Stomach (tissue), 9 donors: Measurements from ENCODE around the gene DCST2. TPM values are rescaled to one million over a fixed set of nuclear protein-coding genes. Genes with fewer than 3 reads are reported as not detected.

Source experiments
- DNase-seq, 2 donors: peaks; one replicate each; pipeline versions ENCODE4 v3.0.0 to v3.0.0-alpha.2; 2013 to 2019
- H3K27ac ChIP-seq, 5 donors: fragments of 200-600 bp in 4 of 5; sonication (generic) in 4 of 5; one replicate each; pipeline ENCODE4 v1.5.1; 2013 to 2019; ENCODE audit warnings: mild to moderate bottlenecking in 1 of 5, moderate library complexity in 1 of 5
- H3K27me3 ChIP-seq, 3 donors: fragments of 200-600 bp; sonication (generic); one replicate each; pipeline ENCODE4 v1.5.1; 2017 to 2019; ENCODE audit warnings: mixed run types in 1 of 3
- H3K36me3 ChIP-seq, 4 donors: fragments of 200-600 bp; sonication (generic); 1 replicate in 3 of 4; 2 replicates in 1 of 4; pipeline ENCODE4 v1.5.1; 2016 to 2019
- H3K4me1 ChIP-seq, 4 donors: fragments of 200-600 bp; sonication (generic); one replicate each; pipeline ENCODE4 v1.5.1; 2016 to 2019
- H3K4me3 ChIP-seq, 4 donors: fragments of 200-600 bp; sonication (generic) in 3 of 4; one replicate each; pipeline ENCODE4 v1.5.1; 2016 to 2019; ENCODE audit warnings: mild to moderate bottlenecking in 1 of 4
- H3K9me3 ChIP-seq, 4 donors: fragments of 200-600 bp; sonication (generic); one replicate each; pipeline ENCODE4 v1.5.1; 2016 to 2019
- CTCF ChIP-seq, 7 experiments: fragments of 450-650 bp in 4 of 7; fragments of 200-600 bp in 3 of 7; sonication (generic) in 3 of 7; IDR thresholded peaks; one replicate each; pipeline ENCODE4 v1.5.1; 2016 to 2019; ENCODE audit warnings: antibody characterized with exemption in 7 of 7, control low read depth in 2 of 7, mild to moderate bottlenecking in 1 of 7
- EP300 ChIP-seq: sonication (generic); formaldehyde crosslinking; IDR thresholded peaks from one replicate; pipeline ENCODE4 v1.6.1; 2017; ENCODE audit warnings: antibody characterized with exemption
- POLR2A ChIP-seq, 4 donors: fragments of 450-650 bp; IDR thresholded peaks; one replicate each; pipeline ENCODE4 v1.6.1; 2016; ENCODE audit warnings: antibody characterized with exemption in 4 of 4, control low read depth in 2 of 4, mild to moderate bottlenecking in 1 of 4, moderate library complexity in 1 of 4
- POLR2AphosphoS5 ChIP-seq, 3 donors: sonication (generic); formaldehyde crosslinking; IDR thresholded peaks; one replicate each; pipeline ENCODE4 v1.6.1; 2016; ENCODE audit warnings: antibody characterized with exemption in 3 of 3
- WGBS, 5 donors: extraction: QIAGEN DNeasy Blood & Tissue Kit in 3 of 5; methylation state at CpG; one replicate each; pipeline versions ENCODE4 v1.1.5 to v1.1.7; 2013 to 2018; 5-methylcytosine and 5-hydroxymethylcytosine counted together
- intact Hi-C: fragments of 100-400 bp; cut with DNase I; formaldehyde crosslinking; loops from one replicate; pipeline ENCODE4 v1.15.1; 2023; ENCODE audit warnings: low total_unique reads
- polyA plus RNA-seq, 3 donors: library from polyadenylated mRNA; stranded (reverse); fragments of 200-250 nt; gene quantifications; one replicate each; pipeline ENCODE4 v1.2.3, GENCODE V29; 2013
- total RNA-seq, 5 donors: library from RNA; depleted of rRNA; stranded (reverse); fragments of >200 nt; gene quantifications; one replicate each; pipeline versions ENCODE4 v1.1.0 to v1.2.3, GENCODE V29; 2014 to 2016
- donor health status: healthy with polysubstance abuse.
- donor health status: Bipolar disorder and iron deficiency.
- donor health status: healthy.

The DCST2 gene
- total and polyA plus RNA-seq, 8 donors: 1.6 to 158 (median 6.4) TPM; not detected in 4

DNA sequence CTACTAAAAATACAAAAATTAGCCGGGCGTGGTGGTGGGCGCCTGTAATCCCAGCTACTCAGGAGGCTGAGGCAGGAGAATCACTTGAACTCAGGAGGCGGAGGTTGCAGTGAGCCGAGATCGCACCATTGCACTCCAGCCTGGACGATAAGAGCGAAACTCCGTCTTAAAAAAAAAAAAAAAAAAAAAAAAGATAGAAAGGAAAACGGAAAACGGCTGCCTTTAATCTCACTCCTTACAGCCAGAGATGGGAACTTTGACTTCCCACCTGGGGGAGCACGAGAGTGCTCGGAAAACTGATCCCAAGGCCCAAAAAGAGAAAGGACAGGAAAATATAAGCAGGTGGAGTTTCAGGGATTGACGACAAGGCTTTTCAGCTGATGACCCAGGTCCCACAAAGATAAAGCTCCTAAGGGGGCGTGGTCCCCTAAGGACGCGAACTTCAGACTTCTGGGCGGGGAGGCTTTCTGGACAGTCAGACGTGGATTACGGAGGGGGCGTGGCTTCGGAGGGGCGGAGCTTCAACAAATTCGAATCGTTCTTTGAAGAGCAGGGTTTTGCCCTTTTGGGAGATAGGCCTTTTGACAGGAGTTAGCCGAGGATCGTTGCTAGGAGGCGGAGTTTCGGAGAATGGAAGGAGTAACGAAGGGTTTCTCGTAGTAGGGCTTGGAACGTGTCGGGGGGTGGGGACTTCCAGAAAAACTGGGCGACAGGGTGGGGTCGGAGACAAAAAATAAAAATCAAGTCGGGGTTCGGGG is 60.1 kb downstream of the DCST2 start:
- intact Hi-C loops: no loop called here
- DNase-seq: peak; percentile 98
- H3K4me1 ChIP-seq: peaks cover 50 to 65% (median 56%) of the 10 kb centered on the region in 4 donors
- H3K4me3 ChIP-seq: peak overlapping the region; percentile 64 to 70 (median 68)
- peaks cover 0 to 20% (median 13%) of the 10 kb centered on the region in 4 donors for H3K36me3 ChIP-seq
- H3K9me3 ChIP-seq: no peaks in the 10 kb centered on the region
- no peak for TF ChIP-seq EP300
- TF ChIP-seq POLR2AphosphoS5 (IDR thresholded peaks at IDR 0.05): peak; percentile 51 to 88 (median 88)
- peak in 1 of 7 experiments; percentile 31 for TF ChIP-seq CTCF (IDR thresholded peaks at IDR 0.05)
- peak overlapping the region; percentile 96 to 100 (median 99) for H3K27ac ChIP-seq
- WGBS, 5 donors: 3 to 7% (median 5%) methylated on average over 37 of the region's 37 CpGs
- H3K27me3 ChIP-seq: no peaks in the 10 kb centered on the region

GRCh38 chr1:154972517-154973343 is 60.9 kb downstream of the DCST2 start:
- no peaks in the 10 kb centered on the region for H3K27me3 ChIP-seq
- peak overlapping the region; percentile 64 to 70 (median 68) for H3K4me3 ChIP-seq
- DNase-seq: peak; percentile 83 to 90
- peaks cover 53 to 73% (median 59%) of the 10 kb centered on the region in 4 donors for H3K4me1 ChIP-seq
- intact Hi-C loops: no loop called here
- H3K9me3 ChIP-seq: no peaks in the 10 kb centered on the region
- H3K27ac ChIP-seq: peak overlapping the region; percentile 96 to 100 (median 99)
- TF ChIP-seq POLR2A (IDR thresholded peaks at IDR 0.05) (no peak), CTCF (IDR thresholded peaks at IDR 0.05) (no peak), EP300 (peak; percentile 67), POLR2AphosphoS5 (IDR thresholded peaks at IDR 0.05) (peak; percentile 44 to 90 (median 88))
- peaks cover 3 to 23% (median 16%) of the 10 kb centered on the region in 4 donors for H3K36me3 ChIP-seq
- 15 to 29% (median 19%) methylated on average over 18 of the region's 18 CpGs for WGBS, 5 donors

DNA sequence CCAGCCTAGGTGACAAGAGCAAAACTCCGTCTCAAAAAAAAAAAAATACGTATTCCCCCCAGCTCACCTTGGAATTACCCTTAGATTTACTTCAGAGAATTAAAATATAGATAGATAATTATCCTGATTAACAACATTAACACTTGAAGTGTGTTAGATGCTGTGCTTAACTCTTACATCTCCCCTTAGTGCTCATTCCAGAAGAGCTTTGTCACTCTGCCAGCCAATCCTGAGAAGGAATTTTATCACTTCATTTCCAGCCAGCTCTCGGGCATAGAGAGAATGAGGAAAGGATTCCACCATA is 61.4 kb downstream of the DCST2 start:
- Histone ChIP-seq H3K4me1 (peaks cover 53 to 79% (median 65%) of the 10 kb centered on the region in 4 donors), H3K4me3 (peak overlapping the region in 3 of 4 donors; percentile 7 to 70 (median 64)), H3K27me3 (no peaks in the 10 kb centered on the region), H3K36me3 (peaks cover 9 to 28% (median 22%) of the 10 kb centered on the region in 4 donors), H3K27ac (peak overlapping the region; percentile 96 to 100 (median 99)), H3K9me3 (no peaks in the 10 kb centered on the region)
- intact Hi-C loops: no loop called here
- DNase-seq: no peak
- 51 to 59% (median 51%) methylated on average over 3 of the region's 3 CpGs for WGBS, 5 donors
- no peak for TF ChIP-seq POLR2AphosphoS5 (IDR thresholded peaks at IDR 0.05)
- no peak for TF ChIP-seq CTCF (IDR thresholded peaks at IDR 0.05)
- TF ChIP-seq POLR2A (IDR thresholded peaks at IDR 0.05): no peak
- no peak for TF ChIP-seq EP300

- Histone ChIP-seq H3K27ac (peak overlapping the region; percentile 82 to 100 (median 99)), H3K4me1 (peaks cover 49 to 83% (median 68%) of the 10 kb centered on the region in 4 donors), H3K9me3 (no peaks in the 10 kb centered on the region), H3K27me3 (no peaks in the 10 kb centered on the region), H3K36me3 (peaks cover 15 to 35% (median 29%) of the 10 kb centered on the region in 4 donors), H3K4me3 (peak overlapping the region; percentile 42 to 64 (median 43))
- TF ChIP-seq POLR2A (IDR thresholded peaks at IDR 0.05) (no peak), POLR2AphosphoS5 (IDR thresholded peaks at IDR 0.05) (peak in 1 of 3 donors; percentile 9)
- 24 to 40% (median 30%) methylated on average over 10 of the region's 10 CpGs for WGBS, 5 donors
- peak; percentile 8 to 50 for DNase-seq
- intact Hi-C loops: no loop called here
Measured at GRCh38 chr1:154971341-154971998, 62.1 kb downstream of the DCST2 start.
